ENCODE measurements around the gene GRM1. TPM values are rescaled to one million over a fixed set of nuclear protein-coding genes. Genes with fewer than 3 reads are reported as not detected.

The GRM1 gene
- total RNA-seq, 4 donors from 2014 or later: under 0.01 to 0.19 TPM; not detected in 2

DNA sequence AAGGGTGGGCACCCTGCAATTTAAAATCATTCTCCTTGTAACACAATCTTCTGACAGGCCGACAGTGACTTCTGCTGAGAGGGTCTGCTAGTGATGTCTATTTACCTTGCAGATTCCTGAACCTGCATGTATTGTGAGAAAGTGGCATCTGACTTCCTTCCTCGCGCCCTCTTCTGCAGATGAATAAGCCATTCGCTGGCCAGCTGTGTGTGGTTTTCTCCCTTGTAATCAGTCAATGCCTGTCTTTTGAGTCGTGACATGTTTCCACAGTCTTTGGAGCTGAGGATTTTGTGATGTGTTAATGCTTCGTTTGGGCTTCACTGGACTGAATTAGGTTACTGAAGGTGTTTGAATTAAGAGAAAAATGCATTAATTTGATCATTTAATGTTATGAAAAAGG, 125.3 kb downstream of the GRM1 start:
- peaks cover 0 to 3% (median under 1%) of the 10 kb centered on the region in 4 donors for H3K27me3 ChIP-seq
- WGBS: 12% methylated on average over 6 of the region's 6 CpGs
- no peak overlapping the region for H3K27ac ChIP-seq (replicated peaks in 1 of 4)

GRCh38 chr6:146161664-146162063, 132.8 kb downstream of the GRM1 start:
- no peaks in the 10 kb centered on the region for H3K4me1 ChIP-seq
- peaks cover 0 to 3% (median 0%) of the 10 kb centered on the region in 4 donors for H3K27me3 ChIP-seq
- H3K4me3 ChIP-seq: no peak overlapping the region
- intact Hi-C loops (cut with DNase I): no loop called here
- TF ChIP-seq POLR2A (IDR thresholded peaks at IDR 0.05; ENCODE audit: low read depth): no peak
- TF ChIP-seq EP300 (IDR thresholded peaks at IDR 0.05): no peak
- TF ChIP-seq CTCF (IDR thresholded peaks at IDR 0.05): no peak
- no peak for TF ChIP-seq POLR2AphosphoS5 (IDR thresholded peaks at IDR 0.05)
- H3K36me3 ChIP-seq: no peaks in the 10 kb centered on the region
- no peak overlapping the region for H3K27ac ChIP-seq (replicated peaks in 1 of 4)
- no peak for DNase-seq (ENCODE audit: extremely low spot score)
- WGBS: 84% methylated on average over 5 of the region's 5 CpGs
- no peaks in the 10 kb centered on the region for H3K9me3 ChIP-seq

More for the DNA sequence above, 125.3 kb downstream of the GRM1 start:
- Histone ChIP-seq H3K4me1 (no peaks in the 10 kb centered on the region), H3K36me3 (no peaks in the 10 kb centered on the region), H3K4me3 (no peak overlapping the region), H3K9me3 (no peaks in the 10 kb centered on the region)
- intact Hi-C loops (cut with DNase I): no loop called here
- DNase-seq (ENCODE audit: extremely low spot score): no peak
- TF ChIP-seq POLR2A (IDR thresholded peaks at IDR 0.05; ENCODE audit: low read depth) (no peak), CTCF (IDR thresholded peaks at IDR 0.05) (no peak), EP300 (IDR thresholded peaks at IDR 0.05) (no peak), POLR2AphosphoS5 (IDR thresholded peaks at IDR 0.05) (no peak)

- Histone ChIP-seq H3K27me3 (no peaks in the 10 kb centered on the region), H3K4me3 (no peak overlapping the region), H3K36me3 (no peaks in the 10 kb centered on the region), H3K4me1 (no peaks in the 10 kb centered on the region), H3K27ac (replicated peaks in 1 of 4) (no peak overlapping the region), H3K9me3 (peaks cover 0 to 2% (median 0%) of the 10 kb centered on the region in 4 donors)
- DNase-seq (ENCODE audit: extremely low spot score): no peak
- intact Hi-C loops (cut with DNase I): no loop called here
- TF ChIP-seq EP300 (IDR thresholded peaks at IDR 0.05) (no peak), CTCF (IDR thresholded peaks at IDR 0.05) (no peak), POLR2AphosphoS5 (IDR thresholded peaks at IDR 0.05) (no peak), POLR2A (IDR thresholded peaks at IDR 0.05; ENCODE audit: low read depth) (no peak)
- WGBS: 82% methylated on average over 1 of the region's 1 CpG
Observed at GRCh38 chr6:146169872-146170271, 141.0 kb downstream of the GRM1 start.

DNA sequence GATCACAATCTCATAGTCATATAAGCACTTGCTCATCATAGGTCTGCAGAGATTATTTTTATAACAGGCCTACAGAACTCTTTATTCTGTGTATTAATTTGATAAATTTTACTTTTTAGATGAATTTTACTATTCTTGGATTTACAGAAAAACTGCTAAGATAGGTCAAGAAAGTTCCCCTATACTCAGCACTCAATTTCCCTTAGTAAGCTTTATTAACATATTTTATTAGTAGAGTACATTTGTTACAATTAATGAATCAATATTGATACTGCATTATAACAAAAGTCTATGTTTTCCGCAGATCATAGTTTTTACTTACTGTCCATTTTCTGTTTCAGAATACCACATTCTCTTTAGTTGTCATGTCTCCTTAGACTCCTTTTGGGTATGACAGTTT, 148.9 kb downstream of the GRM1 start:
- no peaks in the 10 kb centered on the region for H3K9me3 ChIP-seq
- no peak overlapping the region for H3K4me3 ChIP-seq
- TF ChIP-seq POLR2AphosphoS5 (IDR thresholded peaks at IDR 0.05) (no peak), CTCF (IDR thresholded peaks at IDR 0.05) (no peak), POLR2A (IDR thresholded peaks at IDR 0.05; ENCODE audit: low read depth) (no peak), EP300 (IDR thresholded peaks at IDR 0.05) (no peak)
- no peaks in the 10 kb centered on the region for H3K27me3 ChIP-seq
- no peaks in the 10 kb centered on the region for H3K36me3 ChIP-seq
- WGBS: 97% methylated on average over 1 of the region's 1 CpG
- no peak overlapping the region for H3K27ac ChIP-seq (replicated peaks in 1 of 4)
- DNase-seq (ENCODE audit: extremely low spot score): no peak
- intact Hi-C loops (cut with DNase I): no loop called here
- H3K4me1 ChIP-seq: no peaks in the 10 kb centered on the region

- WGBS: 53% methylated on average over 1 of the region's 1 CpG
- Histone ChIP-seq H3K9me3 (no peaks in the 10 kb centered on the region), H3K4me3 (no peak overlapping the region), H3K27ac (replicated peaks in 1 of 4) (no peak overlapping the region), H3K36me3 (no peaks in the 10 kb centered on the region), H3K27me3 (no peaks in the 10 kb centered on the region), H3K4me1 (no peaks in the 10 kb centered on the region)
- intact Hi-C loops (cut with DNase I): no loop called here
- TF ChIP-seq EP300 (IDR thresholded peaks at IDR 0.05) (no peak), POLR2A (IDR thresholded peaks at IDR 0.05; ENCODE audit: low read depth) (no peak), POLR2AphosphoS5 (IDR thresholded peaks at IDR 0.05) (no peak), CTCF (IDR thresholded peaks at IDR 0.05) (no peak)
- no peak for DNase-seq (ENCODE audit: extremely low spot score)
Observed at GRCh38 chr6:146183831-146184230, 155.0 kb downstream of the GRM1 start.
